SHP77 (cell line): ENCODE data around the gene MIPEP.

Source experiments
- DNase-seq, 2 experiments: peaks; one replicate each; lab custom pipeline; 2025; lab: John Stamatoyannopoulos, UW

MIPEP gene

DNA sequence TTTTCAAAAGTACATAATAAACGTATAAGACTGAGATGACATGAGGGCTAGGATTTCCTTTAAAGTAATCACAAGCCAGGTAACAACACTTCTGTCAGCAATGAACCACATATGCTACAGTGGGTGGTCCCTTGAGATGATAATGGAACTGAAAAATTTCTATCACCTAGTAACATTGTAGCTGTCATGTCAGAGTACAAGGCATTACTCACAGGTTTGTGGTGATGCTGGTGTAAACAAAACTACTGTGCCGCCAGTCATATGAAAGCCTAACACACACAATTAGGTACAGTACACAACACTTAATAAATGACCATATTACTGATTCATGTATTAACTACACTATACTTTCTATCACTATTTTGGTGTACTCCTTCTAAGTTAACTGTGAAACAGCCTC, 36.8 kb downstream of the MIPEP start:
- no peak for DNase-seq

DNA sequence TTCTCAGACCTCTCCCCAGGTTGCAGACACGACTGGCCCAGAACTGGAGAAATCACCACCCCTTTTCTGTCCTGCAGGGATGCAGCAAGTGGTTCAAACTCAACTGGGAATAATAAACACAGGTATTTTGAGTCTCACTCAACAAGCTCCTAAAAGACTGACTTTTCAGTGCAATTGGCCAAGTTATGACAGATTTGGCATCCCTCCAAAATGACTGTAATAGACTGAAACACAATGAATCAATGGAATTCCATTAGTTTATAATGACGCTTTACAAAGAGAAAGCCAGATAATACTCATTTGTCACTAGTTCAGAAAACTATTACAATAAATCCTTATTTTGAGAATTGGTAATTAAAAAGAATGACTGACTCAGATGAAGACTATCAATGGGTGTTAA, 38.1 kb downstream of the MIPEP start:
- DNase-seq = no peak

GRCh38 chr13:23850134-23850533, 39.1 kb downstream of the MIPEP start:
- DNase-seq = no peak

- no peak for DNase-seq
Measured at GRCh38 chr13:23849670-23850069, 39.5 kb downstream of the MIPEP start.

GRCh38 chr13:23848646-23849141, 40.5 kb downstream of the MIPEP start:
- DNase-seq = no peak

DNA sequence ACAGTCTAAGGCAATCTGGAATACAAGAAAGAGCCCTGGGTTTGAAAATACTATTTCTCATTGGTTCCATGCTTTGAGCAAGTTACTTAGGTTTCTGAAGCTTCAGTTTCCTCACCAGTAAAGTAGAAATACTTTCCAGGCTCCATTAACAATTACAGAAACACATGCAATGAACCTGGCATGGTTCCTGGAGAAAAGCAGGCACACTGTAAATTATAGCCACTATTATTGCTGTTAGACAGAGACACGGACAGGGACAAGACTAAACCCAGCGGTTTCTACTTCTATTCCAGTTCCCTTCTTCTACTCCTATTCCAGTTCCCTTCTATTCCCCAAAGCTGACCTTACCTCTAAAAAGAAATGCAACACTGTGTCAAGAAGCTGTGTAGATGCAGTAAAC, 41.2 kb downstream of the MIPEP start:
- DNase-seq = no peak

DNA sequence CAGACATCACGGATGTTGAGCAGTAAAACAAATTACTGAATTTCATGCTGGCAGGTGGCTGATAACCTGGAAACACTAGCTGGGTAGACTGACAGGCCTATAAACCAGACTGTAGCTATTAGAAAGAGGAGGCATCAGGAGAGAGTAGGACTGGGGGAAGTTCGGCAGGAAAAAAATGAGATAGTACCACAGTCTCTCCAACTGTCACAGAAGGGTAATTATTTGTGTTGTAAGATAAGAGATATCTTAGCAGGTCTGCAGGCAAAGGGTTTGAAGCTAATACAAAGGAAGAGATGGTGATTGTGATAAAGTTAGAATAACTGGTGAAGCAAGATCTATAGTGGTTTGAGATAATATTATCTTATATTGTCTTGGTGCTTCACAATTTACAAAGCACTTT, 41.7 kb downstream of the MIPEP start:
- DNase-seq = no peak

DNA sequence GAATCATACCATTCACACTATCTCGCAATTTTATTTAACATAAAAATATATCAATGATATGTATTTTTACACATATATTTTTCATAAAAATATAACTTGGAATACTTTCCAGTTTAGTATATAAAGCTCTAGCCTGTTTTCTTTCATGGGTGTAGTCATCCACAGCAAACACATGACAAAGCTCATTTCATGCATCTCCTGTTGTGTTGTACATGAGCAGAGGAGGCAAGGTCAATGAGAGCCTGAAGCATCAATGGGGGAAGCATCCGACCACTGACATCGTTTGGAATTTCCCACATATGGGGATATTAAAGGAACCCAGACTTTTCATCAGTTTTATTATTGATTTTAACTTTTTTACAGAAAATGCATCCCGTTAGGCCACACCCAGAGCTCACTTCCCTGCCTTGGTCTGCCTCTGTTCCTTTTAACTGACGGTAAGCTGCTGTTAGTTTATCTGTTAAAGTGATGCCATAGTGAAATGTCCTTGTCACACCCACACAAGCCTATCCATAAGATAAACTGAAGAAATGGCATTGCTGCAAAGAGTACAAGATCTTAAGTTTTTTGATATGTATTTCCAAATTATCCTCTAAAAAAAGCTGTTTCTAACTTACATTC, 44.0 kb downstream of the MIPEP start:
- DNase-seq = no peak

GRCh38 chr13:23844132-23844531, 45.1 kb downstream of the MIPEP start:
- no peak for DNase-seq

GRCh38 chr13:23843436-23843835, 45.8 kb downstream of the MIPEP start:
- no peak for DNase-seq

GRCh38 chr13:23842406-23842805, 46.8 kb downstream of the MIPEP start:
- DNase-seq = no peak

DNA sequence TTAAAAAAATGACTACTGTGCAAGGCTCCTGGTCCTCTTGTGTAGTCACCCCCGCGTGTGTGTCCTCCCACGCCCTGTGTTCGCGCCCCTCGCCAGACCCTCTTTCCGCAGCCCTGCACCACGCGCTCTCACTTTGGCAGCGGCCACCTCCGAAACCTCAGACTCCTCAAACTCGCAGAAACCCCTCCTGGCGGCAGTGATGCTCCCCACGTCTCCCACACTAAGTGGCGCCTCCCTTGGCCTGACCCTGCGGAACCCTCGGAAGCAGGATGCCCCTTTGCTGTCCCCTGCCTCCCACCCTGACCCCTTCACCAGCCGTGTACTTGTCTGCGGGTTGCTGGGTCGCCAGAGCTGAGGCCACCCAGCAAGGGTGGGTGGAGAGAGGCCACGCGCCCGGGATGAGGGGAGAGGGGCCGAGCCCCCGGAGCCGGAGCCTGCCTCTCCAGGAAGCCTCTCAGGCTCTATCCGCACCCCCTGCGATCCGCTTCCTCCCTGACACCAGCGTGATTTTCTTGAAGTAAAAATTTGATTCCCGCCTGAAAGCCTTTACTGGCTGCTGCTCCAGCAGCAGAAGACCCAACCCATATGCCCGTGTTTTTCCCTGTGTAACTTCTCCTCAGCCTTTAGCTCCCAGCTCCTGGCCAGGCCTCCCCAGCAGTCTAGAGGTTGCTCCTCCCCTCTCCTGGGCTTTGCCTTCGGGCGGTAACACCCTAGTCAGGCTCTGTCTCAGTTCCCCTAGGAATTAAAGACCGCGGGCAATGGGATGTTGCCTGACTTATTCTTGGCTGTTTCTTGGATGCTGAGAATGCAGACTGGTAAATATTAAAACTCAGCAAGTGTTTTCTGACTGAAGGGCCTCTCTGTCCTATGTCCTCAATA, 55.2 kb downstream of the MIPEP start:
- no peak for DNase-seq

GRCh38 chr13:23828866-23829265, 60.3 kb downstream of the MIPEP start:
- DNase-seq = no peak

GRCh38 chr13:23828086-23828485, 61.1 kb downstream of the MIPEP start:
- no peak for DNase-seq

DNA sequence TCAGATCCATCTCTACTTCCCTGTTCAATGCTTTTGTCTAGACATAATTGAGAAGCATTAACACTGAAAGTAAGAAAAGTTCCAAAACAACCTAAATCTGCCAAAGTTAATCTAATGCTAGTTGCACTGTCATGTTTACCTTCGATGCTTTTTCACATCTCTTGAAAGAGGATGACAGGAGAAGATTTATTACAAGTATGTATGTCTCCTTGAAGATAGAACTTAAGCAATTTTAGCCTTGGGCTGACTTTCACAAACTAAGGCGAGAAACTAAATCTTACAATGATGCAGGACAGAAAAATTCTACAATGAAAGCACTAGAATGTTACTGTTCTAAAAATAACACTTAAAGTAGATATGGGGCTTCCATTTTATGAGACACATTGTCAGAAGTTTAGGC, 64.0 kb downstream of the MIPEP start:
- DNase-seq = no peak

DNA sequence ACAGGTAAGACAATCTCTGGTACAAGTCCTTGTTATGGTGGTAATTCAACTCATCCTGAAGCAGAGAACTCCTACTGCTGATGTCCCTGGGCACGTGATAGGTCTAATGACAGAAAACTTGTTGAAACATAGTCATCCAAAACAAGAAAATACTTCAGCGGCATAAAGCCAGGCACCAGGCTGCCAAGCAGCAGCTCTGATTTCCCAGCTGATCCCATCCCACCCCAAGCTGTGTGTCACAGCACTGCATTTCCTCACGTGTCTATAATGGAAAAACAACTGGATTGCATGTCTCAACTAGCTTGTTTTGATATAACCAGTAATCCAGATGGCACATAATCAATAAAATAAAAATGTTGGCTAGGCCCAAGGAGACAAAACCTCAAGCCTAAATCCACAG, 64.8 kb downstream of the MIPEP start:
- no peak for DNase-seq

DNA sequence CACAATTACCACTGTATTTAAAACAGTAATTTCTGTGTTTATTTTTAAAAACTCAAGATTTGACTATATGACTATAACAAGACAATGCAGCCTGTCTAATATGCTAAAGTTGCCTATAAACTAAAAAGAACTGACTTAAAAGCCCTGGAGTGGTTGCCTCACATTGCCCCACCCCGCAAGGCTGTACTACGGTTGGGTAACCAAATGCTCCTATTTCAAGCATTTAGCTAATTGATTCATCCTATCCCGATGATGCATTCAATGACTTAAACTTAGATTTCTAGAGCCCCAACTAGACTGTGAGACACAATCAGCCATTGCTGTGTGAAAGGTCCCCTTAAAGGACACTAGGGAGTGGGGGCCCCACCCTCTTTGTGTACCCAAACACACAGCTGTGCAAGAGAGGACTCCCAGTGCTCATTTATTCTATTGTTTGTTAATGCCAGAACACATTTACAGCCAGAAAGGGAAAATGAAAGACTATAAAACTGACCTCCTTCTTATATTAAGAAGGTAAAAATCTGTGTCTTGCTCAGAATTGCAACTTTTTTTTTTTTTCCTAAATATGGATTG, 66.9 kb downstream of the MIPEP start:
- DNase-seq = no peak

- DNase-seq = no peak
Measured at GRCh38 chr13:23820530-23820929, 68.7 kb downstream of the MIPEP start.

DNA sequence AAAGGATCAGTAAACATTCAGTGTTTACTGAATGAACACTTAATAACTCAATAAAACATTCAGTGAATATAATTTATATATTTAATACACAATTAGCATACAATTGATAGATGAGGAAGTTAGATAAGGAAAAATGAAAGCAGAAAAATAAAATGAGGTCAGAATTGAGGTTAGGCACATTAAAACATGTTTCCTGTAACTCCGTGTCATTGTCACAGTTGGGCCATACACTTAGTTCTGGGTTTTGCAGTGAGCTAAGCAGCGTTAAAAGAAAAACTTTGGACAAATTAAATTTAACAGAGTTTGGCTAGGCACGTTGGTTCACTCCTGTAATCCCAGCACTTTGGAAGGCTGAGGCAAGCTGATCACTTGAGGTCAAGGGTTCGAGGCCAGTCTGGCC, 71.4 kb downstream of the MIPEP start:
- DNase-seq = no peak

DNA sequence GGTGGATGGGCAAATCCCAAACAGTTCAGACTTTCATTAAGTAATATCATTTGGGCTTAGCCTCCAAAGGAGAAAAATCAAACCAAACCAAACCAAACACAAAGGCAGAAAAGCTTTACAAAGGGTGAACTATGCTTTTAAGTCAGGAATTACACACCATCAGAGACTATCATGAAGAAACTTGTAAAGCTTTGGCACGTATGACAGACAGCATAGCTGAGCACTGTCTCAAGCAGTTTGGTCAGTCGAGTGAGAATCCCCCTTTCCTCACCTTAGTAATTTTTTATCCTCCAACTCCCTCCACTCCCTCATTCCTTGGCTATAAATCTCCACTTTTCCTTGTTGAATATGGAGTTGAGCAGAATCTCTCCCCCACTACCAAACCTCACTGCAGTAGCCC, 72.1 kb downstream of the MIPEP start:
- DNase-seq = no peak

DNA sequence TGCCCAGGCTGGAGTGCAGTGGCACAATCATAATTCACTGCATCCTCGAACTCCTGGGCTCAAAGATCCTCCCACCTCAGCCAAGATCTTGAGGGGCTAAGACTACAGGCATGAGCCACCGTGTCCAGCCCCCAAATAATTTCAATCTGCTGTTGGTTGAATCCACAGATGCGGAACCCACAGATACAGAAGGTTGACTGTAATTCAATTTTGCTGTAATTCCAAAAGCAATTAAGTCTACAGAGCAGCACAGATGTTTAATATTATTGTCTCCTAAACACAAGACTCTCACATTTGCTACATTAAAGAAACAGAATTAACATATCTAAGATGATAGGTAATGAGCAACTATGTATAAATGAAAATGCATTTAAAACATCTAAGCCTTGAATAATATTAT, 75.6 kb downstream of the MIPEP start:
- no peak for DNase-seq

DNA sequence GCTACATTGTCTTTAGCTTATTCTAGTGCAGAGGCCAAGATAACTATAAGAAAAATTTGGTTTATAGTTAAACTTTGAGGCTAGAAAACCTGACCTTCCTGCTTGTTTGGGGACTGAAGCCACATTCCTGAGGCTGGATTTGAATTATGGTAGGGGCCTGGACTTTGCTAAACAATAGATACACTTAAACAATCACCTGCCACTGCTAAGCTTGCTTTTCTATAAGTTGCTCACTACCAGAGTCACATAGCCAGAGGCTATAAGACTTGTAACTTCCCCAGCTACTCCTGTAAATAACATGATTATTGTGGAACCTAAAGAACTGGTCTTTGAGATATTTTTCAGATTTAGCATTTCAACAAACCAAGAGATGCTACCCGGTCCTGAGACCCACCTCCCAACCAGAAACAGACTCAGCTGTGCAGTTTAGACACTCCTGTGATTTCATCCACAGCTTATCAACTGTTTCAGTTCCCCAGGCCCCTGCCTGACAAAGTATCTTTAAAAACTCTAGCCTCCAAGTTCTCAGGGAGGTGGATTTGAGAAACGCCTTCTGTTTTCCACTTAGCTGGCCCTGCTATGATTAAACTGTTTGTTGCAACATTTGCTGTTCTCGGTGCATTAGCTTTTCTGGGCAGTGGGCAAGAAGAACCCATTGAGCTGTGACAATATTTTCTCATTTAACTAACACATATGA, 77.7 kb downstream of the MIPEP start:
- no peak for DNase-seq
